ENCODE data around the gene FARSB. TPM values are rescaled to one million over a fixed set of nuclear protein-coding genes. Genes with fewer than 3 reads are reported as not detected.

The FARSB gene
- polyA plus RNA-seq, 1 donor from 2014 or later = 15.2 TPM

- H3K36me3 ChIP-seq (ENCODE audit: insufficient read depth, low read length) = no peaks in the 10 kb centered on the region
- H3K4me3 ChIP-seq (ENCODE audit: low read length) = no peak overlapping the region
- H3K9me3 ChIP-seq (ENCODE audit: low read length) = no peaks in the 10 kb centered on the region
- H4K20me1 ChIP-seq (ENCODE audit: insufficient read depth) = no peaks in the 10 kb centered on the region
- no peak overlapping the region for H2AFZ ChIP-seq (ENCODE audit: low read depth, low read length)
- no peaks in the 10 kb centered on the region for H3K27me3 ChIP-seq (ENCODE audit: insufficient read depth, low read depth, low read length)
- no peak overlapping the region for H3K4me2 ChIP-seq (ENCODE audit: low read length)
- TF ChIP-seq MXI1 (conservative IDR thresholded peaks at IDR 0.05; ENCODE audit: poor library complexity, severe bottlenecking) (no peak), REST (IDR thresholded peaks at IDR 0.05; ENCODE audit: borderline replicate concordance) (no peak), SMC3 (conservative IDR thresholded peaks at IDR 0.05; ENCODE audit: poor library complexity) (no peak), CTCF (IDR thresholded peaks at IDR 0.05; ENCODE audit: poor library complexity, severe bottlenecking) (no peak), TAF1 (IDR thresholded peaks at IDR 0.05; ENCODE audit: low read depth) (no peak), EP300 (conservative IDR thresholded peaks at IDR 0.05; ENCODE audit: poor library complexity, severe bottlenecking) (no peak), POLR2AphosphoS5 (IDR thresholded peaks at IDR 0.05) (no peak), EZH2 (IDR thresholded peaks at IDR 0.05; ENCODE audit: borderline replicate concordance, insufficient read depth, low read length, poor library complexity, severe bottlenecking) (no peak), RAD21 (conservative IDR thresholded peaks at IDR 0.05) (no peak)
- no peaks in the 10 kb centered on the region for H3K79me2 ChIP-seq (replicated peaks; ENCODE audit: insufficient read depth, low read length)
- H3F3A ChIP-seq (ENCODE audit: insufficient read depth, low read length, poor library complexity, severe bottlenecking) = no peaks in the 10 kb centered on the region
- no peak overlapping the region for H3K27ac ChIP-seq (ENCODE audit: low read length)
- no peaks in the 10 kb centered on the region for H3K9me2 ChIP-seq (ENCODE audit: insufficient read depth, low read length)
- no peak overlapping the region for H3K9ac ChIP-seq (ENCODE audit: low read length)
Observed at GRCh38 chr2:222554517-222554916, 101.4 kb downstream of the FARSB start.

- no peaks in the 10 kb centered on the region for H3K9me2 ChIP-seq (ENCODE audit: insufficient read depth, low read length)
- no peaks in the 10 kb centered on the region for H3F3A ChIP-seq (ENCODE audit: insufficient read depth, low read length, poor library complexity, severe bottlenecking)
- peak overlapping the region; percentile 27 for H3K27ac ChIP-seq (ENCODE audit: low read length)
- no peak overlapping the region for H3K9ac ChIP-seq (ENCODE audit: low read length)
- no peaks in the 10 kb centered on the region for H3K79me2 ChIP-seq (replicated peaks; ENCODE audit: insufficient read depth, low read length)
- no peaks in the 10 kb centered on the region for H4K20me1 ChIP-seq (ENCODE audit: insufficient read depth)
- no peak overlapping the region for H2AFZ ChIP-seq (ENCODE audit: low read depth, low read length)
- no peaks in the 10 kb centered on the region for H3K9me3 ChIP-seq (ENCODE audit: low read length)
- TF ChIP-seq CTCF (IDR thresholded peaks at IDR 0.05; ENCODE audit: poor library complexity, severe bottlenecking) = peak; percentile 43
- no peak for TF ChIP-seq MXI1 (conservative IDR thresholded peaks at IDR 0.05; ENCODE audit: poor library complexity, severe bottlenecking)
- H3K4me2 ChIP-seq (ENCODE audit: low read length) = peak overlapping the region; percentile 36
- peak overlapping the region; percentile 43 for H3K4me3 ChIP-seq (ENCODE audit: low read length)
- H3K36me3 ChIP-seq (ENCODE audit: insufficient read depth, low read length) = no peaks in the 10 kb centered on the region
- no peaks in the 10 kb centered on the region for H3K27me3 ChIP-seq (ENCODE audit: insufficient read depth, low read depth, low read length)
Observed at GRCh38 chr2:222548992-222549391, 106.9 kb downstream of the FARSB start.

Data from neural cell (in vitro differentiated cells).